GM23338 (cell line): ENCODE data around the gene CCDC197. TPM values are rescaled to one million over a fixed set of nuclear protein-coding genes. Genes with fewer than 3 reads are reported as not detected.

Experiments used
- ATAC-seq: fragments of 200-7000 bp; cut with Tn5 transposase; 3 replicates; pipeline ENCODE4 v1.9.1; 2020
- DNase-seq: peaks from one replicate; pipeline ENCODE4 v3.0.0-alpha.2; 2015; ENCODE audit warnings: low spot score
- H2AFZ ChIP-seq: fragments of 200-600 bp; sonication (generic); 2 replicates; pipeline ENCODE4 v1.8.0; 2016; ENCODE audit warnings: antibody characterized with exemption, mild to moderate bottlenecking, moderate library complexity
- H3F3A ChIP-seq: fragments of 200-600 bp; sonication (generic); replicated peaks from 2 replicates; pipeline ENCODE4 v1.8.0; 2017; ENCODE audit warnings: antibody characterized with exemption, mixed run types, low read depth
- H3K27ac ChIP-seq: fragments of 200-600 bp; sonication (generic); 2 replicates; pipeline ENCODE4 v1.6.1; 2016; ENCODE audit warnings: low read depth
- H3K27me3 ChIP-seq: fragments of 200-600 bp; sonication (generic); 2 replicates; pipeline ENCODE4 v1.8.0; 2016; ENCODE audit warnings: mild to moderate bottlenecking, mixed run types, moderate library complexity; ENCODE audit not compliant: insufficient read depth
- H3K36me3 ChIP-seq: fragments of 200-600 bp; sonication (generic); 2 replicates; pipeline ENCODE4 v1.8.0; 2016; ENCODE audit warnings: mild to moderate bottlenecking; ENCODE audit not compliant: insufficient read depth
- H3K4me1 ChIP-seq: fragments of 200-600 bp; sonication (generic); 2 replicates; pipeline ENCODE4 v1.8.0; 2016; ENCODE audit warnings: mild to moderate bottlenecking, moderate library complexity; ENCODE audit not compliant: insufficient read depth
- H3K4me2 ChIP-seq: fragments of 200-600 bp; sonication (generic); 2 replicates; pipeline ENCODE4 v1.7.1; 2017; ENCODE audit warnings: mixed run types
- H3K4me3 ChIP-seq: fragments of 200-600 bp; sonication (generic); 2 replicates; pipeline ENCODE4 v1.6.1; 2016; ENCODE audit warnings: mixed run types
- H3K79me2 ChIP-seq: fragments of 200-600 bp; sonication (generic); replicated peaks from 2 replicates; pipeline ENCODE4 v1.8.0; 2017; ENCODE audit warnings: mild to moderate bottlenecking; ENCODE audit not compliant: insufficient read depth
- H3K9me2 ChIP-seq: fragments of 200-600 bp; sonication (generic); 2 replicates; pipeline ENCODE4 v1.8.0; 2017; ENCODE audit not compliant: insufficient read depth
- H4K20me1 ChIP-seq: fragments of 200-600 bp; sonication (generic); replicated peaks from 2 replicates; pipeline ENCODE4 v1.8.0; 2017; ENCODE audit warnings: mild to moderate bottlenecking; ENCODE audit not compliant: insufficient read depth
- H3K27ac Mint-ChIP-seq: 2 replicates; pipeline ENCODE4 v1.8.0; 2020; ENCODE audit warnings: inconsistent platforms, mild to moderate bottlenecking, moderate library complexity, mixed read lengths
- H3K27me3 Mint-ChIP-seq: 3 replicates; pipeline ENCODE4 v1.8.0; 2022; ENCODE audit warnings: low read depth, mild to moderate bottlenecking, moderate library complexity, mixed read lengths, inconsistent platforms; ENCODE audit not compliant: insufficient read depth, poor library complexity
- H3K36me3 Mint-ChIP-seq: 3 replicates; pipeline ENCODE4 v1.8.0; 2021; ENCODE audit warnings: low read depth, mild to moderate bottlenecking, inconsistent platforms, moderate library complexity, mixed read lengths
- H3K4me1 Mint-ChIP-seq: 3 replicates; pipeline ENCODE4 v1.8.0; 2020; ENCODE audit warnings: mild to moderate bottlenecking, inconsistent platforms, mixed read lengths
- H3K4me3 Mint-ChIP-seq: 3 replicates; pipeline ENCODE4 v1.8.0; 2021; ENCODE audit warnings: moderate library complexity, mild to moderate bottlenecking, inconsistent platforms, mixed read lengths
- H3K9me3 Mint-ChIP-seq: 3 replicates; pipeline ENCODE4 v1.8.0; 2020; ENCODE audit warnings: moderate library complexity, mild to moderate bottlenecking, inconsistent platforms, mixed read lengths
- EZH2 ChIP-seq: fragments of 200-600 bp; sonication (generic); IDR thresholded peaks from one replicate; pipeline ENCODE4 v1.8.0; 2017; ENCODE audit warnings: antibody characterized with exemption, mild to moderate bottlenecking, low read depth; ENCODE audit not compliant: unreplicated experiment
- JUNB ChIP-seq: IDR thresholded peaks from one replicate; pipeline ENCODE4 v1.6.1; 2016; ENCODE audit warnings: antibody characterized with exemption; ENCODE audit not compliant: unreplicated experiment
- POLR2AphosphoS5 ChIP-seq: IDR thresholded peaks from 2 replicates; pipeline ENCODE4 v1.6.1; 2016; ENCODE audit warnings: antibody characterized with exemption, low read depth
- STAT1 ChIP-seq: IDR thresholded peaks from one replicate; pipeline ENCODE4 v1.6.1; 2016; ENCODE audit warnings: antibody characterized with exemption; ENCODE audit not compliant: unreplicated experiment
- ZNF114 ChIP-seq: fragments of 250-450 bp; sonication (Bioruptor Pico); IDR thresholded peaks from 2 replicates; pipeline ENCODE4 v1.5.0; 2020; ENCODE audit warnings: mild to moderate bottlenecking, moderate library complexity
- ZNF331 ChIP-seq: fragments of 250-450 bp; sonication (Bioruptor Pico); IDR thresholded peaks from 2 replicates; pipeline ENCODE4 v1.5.0; 2020; ENCODE audit warnings: low read depth, mild to moderate bottlenecking, moderate library complexity
- polyA plus RNA-seq: library from polyadenylated mRNA; unstranded; fragments of >200 nt; fragmentation: Nextera tagmentation; extraction: Ambion mirVana; gene quantifications from 2 replicates; pipeline ENCODE4 v1.2.1, GENCODE V29; 2016
- total RNA-seq: library from RNA; depleted of rRNA; stranded (reverse); fragments of >200 nt; shearing (Covaris generic); gene quantifications from 2 replicates; pipeline ENCODE4 v1.2.3, GENCODE V29; 2014
- TF ChIP-seq, protein P1 (sequence below): fragments of 250-450 bp; sonication (Bioruptor Pico); IDR thresholded peaks from 2 replicates; pipeline ENCODE4 v1.5.0; 2020; ENCODE audit warnings: mild to moderate bottlenecking, moderate library complexity
- TF ChIP-seq, protein P2 (sequence below): IDR thresholded peaks from one replicate; pipeline ENCODE4 v1.6.1; 2018; ENCODE audit warnings: antibody characterized with exemption; ENCODE audit not compliant: unreplicated experiment

CCDC197 gene
- total and polyA plus RNA-seq, 2 experiments from 2014 or later = not detected

DNA sequence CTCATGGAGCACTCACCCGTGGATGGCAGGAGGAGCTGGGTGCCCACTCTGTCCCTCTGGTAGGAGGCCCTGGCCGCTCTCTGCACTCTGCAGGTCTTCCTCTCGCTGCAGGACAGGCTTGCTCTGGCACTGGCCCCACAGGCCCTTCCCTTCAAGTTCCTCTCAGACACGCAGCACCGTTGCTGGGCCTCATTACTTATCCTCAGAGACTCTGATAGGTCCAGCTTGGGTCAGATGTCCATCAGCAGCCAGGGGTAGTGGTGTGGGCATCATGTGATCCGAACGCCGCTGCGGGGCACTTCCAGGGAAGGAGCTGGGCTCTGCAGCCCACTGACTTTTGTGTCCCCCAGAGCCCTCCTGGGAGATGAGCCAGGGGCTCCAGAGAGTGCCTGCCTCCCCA is 40.9 kb downstream of the CCDC197 start:
- H3K9me2 ChIP-seq = 0 out of 2 replicates have a peak, but pooled peaks cover 2% of the 10 kb centered on the region
- H3K27me3 Mint-ChIP-seq = peaks cover 12% of the 10 kb centered on the region
- no peaks in the 10 kb centered on the region for H3K79me2 ChIP-seq
- peaks cover 8% of the 10 kb centered on the region; the same call in 2 of the 3 replicates for H3K36me3 Mint-ChIP-seq
- no peak overlapping the region for H2AFZ ChIP-seq
- ATAC-seq (no peak), DNase-seq (no peak)
- TF ChIP-seq STAT1 = no peak
- no peak for TF ChIP-seq EZH2
- TF ChIP-seq, protein P1, sequence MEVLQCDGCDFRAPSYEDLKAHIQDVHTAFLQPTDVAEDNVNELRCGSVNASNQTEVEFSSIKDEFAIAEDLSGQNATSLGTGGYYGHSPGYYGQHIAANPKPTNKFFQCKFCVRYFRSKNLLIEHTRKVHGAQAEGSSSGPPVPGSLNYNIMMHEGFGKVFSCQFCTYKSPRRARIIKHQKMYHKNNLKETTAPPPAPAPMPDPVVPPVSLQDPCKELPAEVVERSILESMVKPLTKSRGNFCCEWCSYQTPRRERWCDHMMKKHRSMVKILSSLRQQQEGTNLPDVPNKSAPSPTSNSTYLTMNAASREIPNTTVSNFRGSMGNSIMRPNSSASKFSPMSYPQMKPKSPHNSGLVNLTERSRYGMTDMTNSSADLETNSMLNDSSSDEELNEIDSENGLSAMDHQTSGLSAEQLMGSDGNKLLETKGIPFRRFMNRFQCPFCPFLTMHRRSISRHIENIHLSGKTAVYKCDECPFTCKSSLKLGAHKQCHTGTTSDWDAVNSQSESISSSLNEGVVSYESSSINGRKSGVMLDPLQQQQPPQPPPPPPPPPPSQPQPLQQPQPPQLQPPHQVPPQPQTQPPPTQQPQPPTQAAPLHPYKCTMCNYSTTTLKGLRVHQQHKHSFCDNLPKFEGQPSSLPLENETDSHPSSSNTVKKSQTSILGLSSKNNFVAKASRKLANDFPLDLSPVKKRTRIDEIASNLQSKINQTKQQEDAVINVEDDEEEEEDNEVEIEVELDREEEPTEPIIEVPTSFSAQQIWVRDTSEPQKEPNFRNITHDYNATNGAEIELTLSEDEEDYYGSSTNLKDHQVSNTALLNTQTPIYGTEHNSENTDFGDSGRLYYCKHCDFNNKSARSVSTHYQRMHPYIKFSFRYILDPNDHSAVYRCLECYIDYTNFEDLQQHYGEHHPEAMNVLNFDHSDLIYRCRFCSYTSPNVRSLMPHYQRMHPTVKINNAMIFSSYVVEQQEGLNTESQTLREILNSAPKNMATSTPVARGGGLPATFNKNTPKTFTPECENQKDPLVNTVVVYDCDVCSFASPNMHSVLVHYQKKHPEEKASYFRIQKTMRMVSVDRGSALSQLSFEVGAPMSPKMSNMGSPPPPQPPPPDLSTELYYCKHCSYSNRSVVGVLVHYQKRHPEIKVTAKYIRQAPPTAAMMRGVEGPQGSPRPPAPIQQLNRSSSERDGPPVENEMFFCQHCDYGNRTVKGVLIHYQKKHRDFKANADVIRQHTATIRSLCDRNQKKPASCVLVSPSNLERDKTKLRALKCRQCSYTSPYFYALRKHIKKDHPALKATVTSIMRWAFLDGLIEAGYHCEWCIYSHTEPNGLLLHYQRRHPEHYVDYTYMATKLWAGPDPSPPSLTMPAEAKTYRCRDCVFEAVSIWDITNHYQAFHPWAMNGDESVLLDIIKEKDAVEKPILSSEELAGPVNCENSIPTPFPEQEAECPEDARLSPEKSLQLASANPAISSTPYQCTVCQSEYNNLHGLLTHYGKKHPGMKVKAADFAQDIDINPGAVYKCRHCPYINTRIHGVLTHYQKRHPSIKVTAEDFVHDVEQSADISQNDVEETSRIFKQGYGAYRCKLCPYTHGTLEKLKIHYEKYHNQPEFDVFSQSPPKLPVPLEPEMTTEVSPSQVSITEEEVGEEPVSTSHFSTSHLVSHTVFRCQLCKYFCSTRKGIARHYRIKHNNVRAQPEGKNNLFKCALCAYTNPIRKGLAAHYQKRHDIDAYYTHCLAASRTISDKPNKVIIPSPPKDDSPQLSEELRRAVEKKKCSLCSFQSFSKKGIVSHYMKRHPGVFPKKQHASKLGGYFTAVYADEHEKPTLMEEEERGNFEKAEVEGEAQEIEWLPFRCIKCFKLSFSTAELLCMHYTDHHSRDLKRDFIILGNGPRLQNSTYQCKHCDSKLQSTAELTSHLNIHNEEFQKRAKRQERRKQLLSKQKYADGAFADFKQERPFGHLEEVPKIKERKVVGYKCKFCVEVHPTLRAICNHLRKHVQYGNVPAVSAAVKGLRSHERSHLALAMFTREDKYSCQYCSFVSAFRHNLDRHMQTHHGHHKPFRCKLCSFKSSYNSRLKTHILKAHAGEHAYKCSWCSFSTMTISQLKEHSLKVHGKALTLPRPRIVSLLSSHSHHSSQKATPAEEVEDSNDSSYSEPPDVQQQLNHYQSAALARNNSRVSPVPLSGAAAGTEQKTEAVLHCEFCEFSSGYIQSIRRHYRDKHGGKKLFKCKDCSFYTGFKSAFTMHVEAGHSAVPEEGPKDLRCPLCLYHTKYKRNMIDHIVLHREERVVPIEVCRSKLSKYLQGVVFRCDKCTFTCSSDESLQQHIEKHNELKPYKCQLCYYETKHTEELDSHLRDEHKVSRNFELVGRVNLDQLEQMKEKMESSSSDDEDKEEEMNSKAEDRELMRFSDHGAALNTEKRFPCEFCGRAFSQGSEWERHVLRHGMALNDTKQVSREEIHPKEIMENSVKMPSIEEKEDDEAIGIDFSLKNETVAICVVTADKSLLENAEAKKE (CRISPR knock-in tag) = no peak
- TF ChIP-seq, protein P2, sequence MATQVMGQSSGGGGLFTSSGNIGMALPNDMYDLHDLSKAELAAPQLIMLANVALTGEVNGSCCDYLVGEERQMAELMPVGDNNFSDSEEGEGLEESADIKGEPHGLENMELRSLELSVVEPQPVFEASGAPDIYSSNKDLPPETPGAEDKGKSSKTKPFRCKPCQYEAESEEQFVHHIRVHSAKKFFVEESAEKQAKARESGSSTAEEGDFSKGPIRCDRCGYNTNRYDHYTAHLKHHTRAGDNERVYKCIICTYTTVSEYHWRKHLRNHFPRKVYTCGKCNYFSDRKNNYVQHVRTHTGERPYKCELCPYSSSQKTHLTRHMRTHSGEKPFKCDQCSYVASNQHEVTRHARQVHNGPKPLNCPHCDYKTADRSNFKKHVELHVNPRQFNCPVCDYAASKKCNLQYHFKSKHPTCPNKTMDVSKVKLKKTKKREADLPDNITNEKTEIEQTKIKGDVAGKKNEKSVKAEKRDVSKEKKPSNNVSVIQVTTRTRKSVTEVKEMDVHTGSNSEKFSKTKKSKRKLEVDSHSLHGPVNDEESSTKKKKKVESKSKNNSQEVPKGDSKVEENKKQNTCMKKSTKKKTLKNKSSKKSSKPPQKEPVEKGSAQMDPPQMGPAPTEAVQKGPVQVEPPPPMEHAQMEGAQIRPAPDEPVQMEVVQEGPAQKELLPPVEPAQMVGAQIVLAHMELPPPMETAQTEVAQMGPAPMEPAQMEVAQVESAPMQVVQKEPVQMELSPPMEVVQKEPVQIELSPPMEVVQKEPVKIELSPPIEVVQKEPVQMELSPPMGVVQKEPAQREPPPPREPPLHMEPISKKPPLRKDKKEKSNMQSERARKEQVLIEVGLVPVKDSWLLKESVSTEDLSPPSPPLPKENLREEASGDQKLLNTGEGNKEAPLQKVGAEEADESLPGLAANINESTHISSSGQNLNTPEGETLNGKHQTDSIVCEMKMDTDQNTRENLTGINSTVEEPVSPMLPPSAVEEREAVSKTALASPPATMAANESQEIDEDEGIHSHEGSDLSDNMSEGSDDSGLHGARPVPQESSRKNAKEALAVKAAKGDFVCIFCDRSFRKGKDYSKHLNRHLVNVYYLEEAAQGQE = no peak
- no peak for TF ChIP-seq POLR2AphosphoS5
- TF ChIP-seq JUNB = no peak
- TF ChIP-seq ZNF114 = no peak
- no peak for TF ChIP-seq ZNF331 (CRISPR knock-in tag)
- no peak overlapping the region for H3K4me2 ChIP-seq
- no peaks in the 10 kb centered on the region for H3F3A ChIP-seq
- H3K27ac Mint-ChIP-seq = no peak overlapping the region
- peaks cover 8% of the 10 kb centered on the region; the same call in 2 of the 3 replicates for H3K4me1 Mint-ChIP-seq
- no peaks in the 10 kb centered on the region for H4K20me1 ChIP-seq
- H3K9me3 Mint-ChIP-seq = peaks cover 8% of the 10 kb centered on the region; the same call in 2 of the 3 replicates
- no peak overlapping the region for H3K4me3 ChIP-seq
- no peak overlapping the region for H3K27ac ChIP-seq
- H3K4me1 ChIP-seq = no peaks in the 10 kb centered on the region
- no peaks in the 10 kb centered on the region for H3K36me3 ChIP-seq
- H3K4me3 Mint-ChIP-seq = no peak overlapping the region
- H3K27me3 ChIP-seq = no peaks in the 10 kb centered on the region
